GM19372 (cell line): ENCODE results near the gene TMEM125.

Source experiments
- ATAC-seq: cut with Tn5 transposase; IDR thresholded peaks from one replicate; pipeline ENCODE4 v1.9.1; 2021; ENCODE audit warnings: mild to moderate bottlenecking, low read depth, moderate library complexity; ENCODE audit not compliant: unreplicated experiment

Gene TMEM125

DNA sequence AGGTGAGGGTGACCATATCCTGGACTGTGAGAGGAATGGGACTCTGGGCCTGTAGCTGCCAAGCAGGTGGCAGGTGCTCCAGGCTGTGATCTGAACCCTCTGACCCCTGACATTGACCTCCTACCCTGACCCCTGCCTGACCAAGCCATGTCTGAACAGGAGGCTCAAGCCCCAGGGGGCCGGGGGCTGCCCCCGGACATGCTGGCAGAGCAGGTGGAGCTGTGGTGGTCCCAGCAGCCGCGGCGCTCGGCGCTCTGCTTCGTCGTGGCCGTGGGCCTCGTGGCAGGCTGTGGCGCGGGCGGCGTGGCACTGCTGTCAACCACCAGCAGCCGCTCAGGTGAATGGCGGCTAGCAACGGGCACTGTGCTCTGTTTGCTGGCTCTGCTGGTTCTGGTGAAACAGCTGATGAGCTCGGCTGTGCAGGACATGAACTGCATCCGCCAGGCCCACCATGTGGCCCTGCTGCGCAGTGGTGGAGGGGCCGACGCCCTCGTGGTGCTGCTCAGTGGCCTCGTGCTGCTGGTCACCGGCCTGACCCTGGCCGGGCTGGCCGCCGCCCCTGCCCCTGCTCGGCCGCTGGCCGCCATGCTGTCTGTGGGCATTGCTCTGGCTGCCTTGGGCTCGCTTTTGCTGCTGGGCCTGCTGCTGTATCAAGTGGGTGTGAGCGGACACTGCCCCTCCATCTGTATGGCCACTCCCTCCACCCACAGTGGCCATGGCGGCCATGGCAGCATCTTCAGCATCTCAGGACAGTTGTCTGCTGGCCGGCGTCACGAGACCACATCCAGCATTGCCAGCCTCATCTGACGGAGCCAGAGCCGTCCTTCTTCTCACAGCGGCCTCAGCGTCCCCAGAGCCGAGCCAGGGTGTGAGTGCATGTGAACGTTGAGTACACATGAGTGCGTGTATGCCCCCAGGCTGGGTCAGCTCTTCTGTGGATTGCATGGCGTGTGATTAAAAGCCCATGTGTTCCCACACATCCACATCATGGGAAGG, 3.1 kb downstream of the TMEM125 start:
- ATAC-seq = no peak

DNA sequence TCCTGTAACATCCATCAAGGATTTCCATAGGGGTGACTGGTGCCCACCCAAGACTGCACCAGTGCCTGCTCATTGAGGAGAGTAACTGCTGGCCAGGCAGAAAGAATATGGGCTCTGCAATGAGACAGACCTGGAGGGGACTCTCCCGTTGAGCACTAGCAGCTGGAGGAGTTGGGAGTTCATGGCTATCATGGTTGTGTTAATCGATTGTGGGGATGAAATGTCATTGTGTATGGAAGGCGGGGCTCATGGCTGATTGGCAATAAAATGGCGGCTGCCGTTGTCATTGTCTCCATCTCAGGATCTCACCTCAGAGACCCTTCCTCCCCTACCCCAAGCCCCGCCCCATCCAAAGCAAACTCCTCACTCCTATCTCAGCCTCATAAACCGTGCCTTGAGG, 3.9 kb downstream of the TMEM125 start:
- ATAC-seq = no peak

DNA sequence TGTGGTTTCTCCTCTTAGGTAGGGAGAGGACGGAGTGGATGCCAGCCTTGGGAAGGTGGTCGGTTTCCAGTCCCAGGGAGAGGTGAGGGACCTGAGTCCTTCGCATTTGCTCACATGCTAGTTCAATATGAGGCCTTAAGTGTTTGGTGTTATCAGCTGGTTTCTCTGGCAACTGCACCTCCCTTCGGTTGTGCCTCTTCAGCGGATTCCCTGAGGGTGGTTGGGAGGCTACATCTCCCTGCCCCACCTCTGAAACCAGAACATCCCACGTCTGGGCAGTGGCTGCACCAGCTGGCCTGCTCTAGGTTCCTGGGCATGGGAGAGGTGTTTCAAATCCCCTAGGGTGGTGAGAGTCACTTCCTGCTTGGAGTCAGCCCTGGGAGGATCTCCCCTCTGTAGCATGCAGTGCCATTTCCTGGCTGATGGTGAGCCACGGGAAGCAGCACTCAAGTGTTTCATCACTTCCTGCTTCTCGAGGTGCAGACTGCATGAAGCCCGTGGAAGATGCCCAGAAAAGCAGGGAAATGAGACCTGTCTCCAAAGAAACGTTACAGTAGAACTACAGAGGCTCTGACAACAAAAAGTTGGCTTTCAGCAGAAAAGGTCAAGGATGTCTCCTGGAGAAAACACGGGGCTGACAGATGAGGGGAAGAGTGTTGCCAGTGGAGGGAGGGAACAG, 4.5 kb downstream of the TMEM125 start:
- no peak for ATAC-seq

DNA sequence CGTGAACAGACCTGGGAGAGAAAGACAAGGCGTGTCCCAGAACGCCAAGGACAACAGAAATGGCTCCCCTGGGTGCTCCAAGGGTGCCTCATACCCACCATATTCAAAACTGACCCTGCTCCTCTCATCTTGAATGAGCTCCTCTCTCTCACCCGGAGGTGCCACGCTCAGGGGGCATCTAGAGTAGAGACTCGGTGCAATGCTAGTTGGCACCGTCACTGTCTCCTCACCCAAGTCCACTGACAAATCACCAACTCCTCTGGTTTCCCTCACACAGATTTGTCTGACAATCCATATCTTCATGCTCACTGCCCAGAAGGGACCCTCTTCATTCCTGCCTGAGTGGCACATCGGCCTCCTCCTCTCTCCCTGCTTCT, 5.0 kb downstream of the TMEM125 start:
- no peak for ATAC-seq

DNA sequence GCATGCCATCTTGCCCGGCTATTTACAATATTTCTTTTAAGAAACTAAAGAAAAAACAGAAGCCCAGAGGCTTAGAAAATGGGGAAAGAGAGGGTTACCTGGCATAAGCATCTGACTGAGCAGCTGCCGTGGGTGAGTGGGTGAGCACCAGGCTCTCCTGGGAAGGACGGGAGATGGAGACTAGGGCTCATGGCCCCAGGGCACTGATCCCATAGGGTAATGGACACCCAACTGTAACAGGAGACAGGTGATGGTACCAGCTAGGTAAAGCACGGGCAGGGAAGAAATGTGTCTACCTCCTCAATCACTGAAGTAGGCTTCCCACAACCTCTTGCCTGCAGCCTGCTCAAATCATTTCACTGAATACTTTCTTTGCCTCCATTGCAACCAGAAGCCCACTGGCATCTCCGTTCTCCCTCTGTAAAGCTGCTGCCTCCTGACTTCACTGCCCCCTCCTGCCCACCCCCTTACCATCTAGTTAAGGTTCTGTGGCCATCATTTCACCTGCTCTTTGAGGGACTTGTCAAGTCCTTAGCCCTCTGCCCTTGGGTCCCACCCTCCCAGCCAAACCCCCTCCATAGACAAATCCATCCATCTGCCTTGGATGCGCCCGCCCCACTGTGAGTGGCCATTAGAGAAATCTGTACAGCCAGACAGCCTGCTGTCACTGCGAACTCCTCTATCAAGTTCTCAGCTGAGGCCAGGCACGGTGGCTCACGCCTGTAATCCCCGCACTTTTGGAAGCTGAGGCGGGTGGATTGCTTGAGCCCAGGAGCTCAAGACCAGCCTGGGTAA, 6.2 kb downstream of the TMEM125 start:
- ATAC-seq = no peak

DNA sequence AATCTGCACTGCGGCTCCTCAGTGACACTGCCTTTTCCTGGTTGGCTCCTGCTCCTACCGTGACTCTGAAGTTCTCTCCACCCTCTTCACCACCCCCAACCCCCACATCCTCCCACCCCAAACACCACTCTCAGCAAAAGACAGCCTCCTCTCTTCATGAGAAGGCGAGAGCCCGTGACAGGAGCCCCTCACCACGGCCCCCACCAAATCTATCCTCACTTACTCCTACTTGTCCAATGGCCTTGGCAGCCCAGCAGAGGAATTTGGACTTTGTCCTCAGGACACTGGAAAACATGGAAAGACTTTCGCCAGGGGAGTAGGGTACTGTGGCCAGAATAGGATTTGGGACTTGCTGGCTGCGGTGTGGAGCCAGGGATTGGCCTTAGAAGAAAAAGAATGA, 6.9 kb downstream of the TMEM125 start:
- ATAC-seq = no peak

DNA sequence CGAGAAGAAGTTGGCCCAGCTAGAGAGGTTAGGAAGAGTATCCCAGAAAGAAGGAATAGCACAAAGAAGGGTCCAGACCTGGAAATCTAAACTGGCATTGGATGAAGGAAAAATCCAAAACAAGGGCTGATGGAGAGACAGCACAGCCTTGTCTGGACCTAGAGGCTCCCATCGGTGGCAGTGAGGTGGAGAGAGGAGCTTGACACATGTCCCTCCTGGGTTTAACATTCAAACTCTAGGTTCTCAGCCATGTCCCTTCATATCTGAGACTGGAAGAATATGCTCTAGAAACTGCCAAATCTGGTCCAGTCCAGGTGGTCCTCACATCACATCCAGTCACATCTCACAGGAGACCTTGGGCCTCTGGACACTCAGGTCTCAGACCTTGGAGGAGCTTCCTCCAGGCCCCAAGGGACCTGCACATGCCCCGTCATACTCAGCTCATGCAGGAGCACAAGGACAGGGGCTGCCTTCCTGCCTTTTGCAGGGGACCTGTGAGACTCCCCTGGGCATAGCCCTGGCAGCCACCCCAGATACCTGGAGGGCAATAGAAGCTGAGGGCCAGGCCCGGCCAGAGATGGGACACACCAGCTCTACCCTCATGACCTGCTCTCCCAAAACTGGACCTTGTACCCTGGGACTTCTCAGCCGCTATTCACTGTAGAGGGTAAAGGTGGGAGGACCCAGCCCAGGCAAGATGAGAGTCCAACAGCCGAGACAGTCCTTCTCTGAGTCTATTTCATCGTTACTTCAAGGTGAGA, 7.5 kb downstream of the TMEM125 start:
- no peak for ATAC-seq

DNA sequence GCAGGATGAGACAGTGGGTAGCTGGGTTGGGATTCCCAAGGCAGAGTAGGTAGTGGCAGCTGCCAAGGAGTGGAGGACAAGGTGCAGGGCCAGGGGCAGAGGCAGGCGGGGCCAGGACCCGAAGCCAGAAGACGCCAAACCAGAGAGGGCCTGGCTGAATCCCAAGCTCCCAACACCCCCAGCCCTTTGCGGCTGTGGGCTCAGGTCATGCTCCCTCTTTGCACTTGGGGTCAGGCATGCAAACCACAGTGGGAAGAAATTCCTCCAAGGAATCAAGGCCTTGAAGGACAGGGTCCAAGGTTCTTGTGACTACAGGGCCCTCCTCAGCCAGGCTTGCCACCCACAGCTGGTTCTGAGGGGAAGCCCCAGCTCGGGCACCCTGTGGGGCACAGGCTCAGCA, 9.4 kb downstream of the TMEM125 start:
- ATAC-seq = no peak

DNA sequence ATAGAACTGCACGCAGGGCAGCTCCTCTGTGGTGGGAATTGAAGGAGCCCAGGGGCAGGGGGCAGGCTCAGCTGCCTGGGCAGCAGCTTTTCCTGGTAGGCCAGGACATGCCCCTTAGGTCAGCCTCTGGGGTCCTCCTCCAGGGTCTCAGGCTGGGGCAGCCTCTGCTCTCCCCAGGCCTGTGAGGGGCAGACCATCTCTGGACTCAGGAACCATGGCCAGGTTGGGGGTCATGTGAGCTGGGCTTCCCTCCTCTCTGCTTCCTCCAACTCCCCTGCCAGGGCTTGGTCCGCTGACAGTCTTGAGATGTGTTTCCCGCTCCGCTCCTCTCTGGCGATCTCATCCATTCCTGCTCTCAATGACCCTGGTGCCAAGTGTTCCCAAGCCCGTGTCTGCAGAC, 9.9 kb downstream of the TMEM125 start:
- no peak for ATAC-seq

DNA sequence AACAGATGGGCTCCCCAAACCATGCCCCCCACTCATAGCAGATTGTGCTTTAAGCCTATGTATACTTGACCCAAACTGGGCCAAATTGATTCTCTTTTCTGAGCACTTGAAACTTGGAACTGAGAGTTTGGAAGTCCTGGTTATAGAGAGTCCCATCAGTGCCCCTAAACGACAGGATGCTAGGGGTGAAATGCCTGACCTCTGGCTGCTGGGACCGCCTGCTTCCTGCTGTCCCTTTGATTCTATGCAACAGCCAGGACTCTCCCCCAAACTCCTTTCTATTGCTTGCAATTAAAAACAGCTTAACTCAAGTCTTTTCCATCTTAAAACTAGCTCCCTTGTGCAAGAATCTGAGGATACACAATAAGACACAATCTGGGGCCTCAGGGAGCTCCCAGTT, 10.9 kb downstream of the TMEM125 start:
- no peak for ATAC-seq

DNA sequence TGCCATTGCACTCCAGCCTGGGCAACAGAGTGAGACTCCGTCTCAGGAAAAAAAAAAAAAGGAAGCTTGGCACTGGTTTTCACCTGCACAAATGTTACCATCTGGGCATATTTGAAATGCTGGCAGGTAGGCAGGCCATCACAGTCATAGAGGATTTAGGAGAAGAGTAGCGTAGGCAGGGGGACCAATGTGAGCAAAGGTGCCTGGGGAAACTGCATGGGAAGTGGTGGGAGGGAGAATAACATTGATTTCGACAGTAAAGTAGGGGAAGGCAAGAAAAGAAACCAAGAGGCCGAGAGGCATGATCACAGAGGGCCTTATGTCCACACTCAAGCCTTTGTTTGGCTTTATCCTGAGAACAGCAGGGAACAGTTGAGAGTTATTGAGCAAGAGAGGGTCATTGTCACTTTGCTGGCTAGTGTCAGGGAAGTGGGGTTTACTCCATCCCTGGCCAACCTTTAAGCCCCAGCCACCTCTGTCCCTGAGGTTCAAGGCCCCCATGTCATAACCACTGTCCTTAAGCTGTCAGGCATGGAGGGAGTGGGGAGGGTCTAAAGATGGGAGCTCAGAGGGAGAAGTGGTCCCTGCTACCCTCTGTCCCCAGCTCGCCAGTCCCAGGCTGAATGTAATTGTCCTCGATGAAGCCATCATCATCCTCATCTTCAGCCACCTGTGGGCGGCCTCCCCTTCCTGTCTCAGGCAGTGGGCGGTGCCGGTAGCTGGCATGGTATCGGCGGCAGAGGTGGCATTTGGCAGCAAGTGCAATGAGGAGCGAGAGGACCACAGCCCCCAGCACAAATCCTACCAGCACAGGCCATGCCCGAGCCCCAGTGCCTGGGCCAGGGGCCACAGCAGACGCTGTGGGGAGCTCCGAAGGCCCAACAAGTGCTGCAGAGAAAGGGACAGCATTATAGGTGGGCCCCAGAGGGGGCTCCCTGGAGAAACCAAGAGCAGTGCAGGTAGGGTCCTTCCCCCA, 12.7 kb downstream of the TMEM125 start:
- no peak for ATAC-seq

DNA sequence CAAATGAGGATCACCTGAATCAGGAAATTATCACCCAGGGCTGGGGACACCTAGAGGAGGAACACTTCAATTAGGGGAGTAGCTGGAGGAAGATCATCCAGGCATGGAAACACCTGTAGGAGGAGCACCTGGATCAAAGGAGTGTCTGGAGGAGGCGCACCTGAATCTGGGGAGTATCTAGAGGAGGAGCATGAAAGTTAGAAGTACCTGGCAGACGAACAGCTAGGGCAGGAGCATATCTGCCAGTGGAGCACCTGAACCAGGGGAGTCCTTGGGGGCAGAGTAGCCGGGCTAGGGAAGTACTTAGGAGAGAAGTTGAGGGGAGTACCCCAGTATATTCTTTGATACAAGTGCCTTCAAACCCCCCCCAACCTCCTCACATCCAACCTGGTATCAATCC, 14.3 kb downstream of the TMEM125 start:
- ATAC-seq = no peak

DNA sequence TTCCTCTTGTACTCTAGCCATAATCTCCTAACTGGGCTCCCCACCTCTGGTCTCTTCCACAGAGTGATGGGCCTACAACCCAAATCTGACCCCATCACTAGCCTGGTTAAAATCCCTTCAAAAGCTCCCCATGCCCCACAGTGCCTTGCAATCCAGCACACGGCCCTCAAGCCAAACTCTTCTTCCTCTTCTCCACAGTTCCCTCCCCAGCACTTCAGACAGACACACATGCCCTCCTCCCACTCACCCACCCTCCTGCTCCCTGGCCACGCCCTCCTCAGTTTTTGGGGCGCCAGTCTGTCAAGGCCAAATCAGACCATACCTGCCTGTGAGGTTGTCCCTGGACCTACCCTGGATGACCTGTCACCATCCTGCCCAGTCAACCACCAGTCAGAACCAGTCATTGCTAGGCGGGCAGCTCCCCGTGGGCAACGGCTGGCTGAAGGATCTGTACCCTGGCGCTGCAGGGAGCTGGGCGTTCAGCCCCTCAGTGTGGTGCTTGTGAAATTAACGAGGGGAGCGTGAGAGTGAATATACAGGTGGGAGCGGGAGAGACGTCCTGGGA, 14.8 kb downstream of the TMEM125 start:
- no peak for ATAC-seq

DNA sequence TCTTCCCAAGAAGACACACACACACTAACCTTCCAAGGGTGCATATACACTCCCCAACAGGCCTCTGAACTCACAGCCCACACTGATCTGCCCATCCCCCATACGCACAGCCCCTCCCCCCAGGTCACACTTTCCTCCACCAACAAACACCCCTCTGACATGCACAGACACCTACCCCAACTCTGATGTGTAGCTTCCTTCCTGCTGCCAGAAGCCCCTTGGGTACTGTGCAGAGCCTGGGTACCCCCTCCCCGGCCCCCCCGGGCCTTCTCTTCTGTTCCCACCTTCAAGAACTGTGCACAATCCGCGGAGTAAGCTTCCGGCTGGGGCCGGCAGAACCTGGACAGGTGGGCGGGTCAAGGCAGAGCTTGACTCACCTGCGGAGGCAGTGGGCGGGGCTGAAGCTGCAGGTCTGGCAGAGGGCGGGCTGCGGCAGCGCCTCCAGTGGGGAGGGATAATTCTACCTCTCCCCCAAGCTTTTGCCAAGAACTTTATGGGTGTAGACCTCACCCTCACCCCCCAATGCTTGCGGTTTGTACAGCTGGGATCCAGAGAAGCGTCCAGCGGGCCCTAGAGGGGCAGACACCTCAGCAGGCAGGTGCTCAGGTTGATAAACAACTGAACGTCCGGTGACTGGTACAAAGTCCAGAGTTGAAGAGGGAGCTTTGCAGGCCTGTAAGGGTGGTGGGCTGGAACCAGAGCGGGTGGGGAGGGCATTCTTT, 15.6 kb downstream of the TMEM125 start, which contains the start of gene C1orf210:
Gene C1orf210 (minus strand): TSS at position 313 of the 722 bp plus-strand sequence. CDS start 2,311 bp downstream, outside the sequence.
- ATAC-seq = no peak

DNA sequence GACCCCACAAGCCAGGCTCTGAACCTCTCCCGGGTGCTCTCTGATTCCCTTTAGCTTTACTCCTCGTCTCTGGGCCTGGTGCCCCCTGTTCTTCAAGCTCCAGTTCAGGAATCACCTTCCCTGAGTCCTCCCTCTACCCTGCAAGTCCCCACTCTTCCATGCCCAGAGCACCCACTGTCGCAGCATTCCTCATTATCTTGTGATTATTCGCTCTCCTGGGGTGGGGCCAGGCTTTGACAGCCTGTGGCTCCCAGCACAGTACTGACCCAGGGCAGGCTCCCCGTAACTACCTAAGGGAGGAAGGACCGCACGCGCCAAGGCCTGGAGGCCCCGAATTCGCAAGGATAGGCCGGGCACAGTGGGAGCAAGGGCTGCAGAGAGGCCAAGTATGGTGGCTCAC, 16.3 kb downstream of the TMEM125 start:
- no peak for ATAC-seq

DNA sequence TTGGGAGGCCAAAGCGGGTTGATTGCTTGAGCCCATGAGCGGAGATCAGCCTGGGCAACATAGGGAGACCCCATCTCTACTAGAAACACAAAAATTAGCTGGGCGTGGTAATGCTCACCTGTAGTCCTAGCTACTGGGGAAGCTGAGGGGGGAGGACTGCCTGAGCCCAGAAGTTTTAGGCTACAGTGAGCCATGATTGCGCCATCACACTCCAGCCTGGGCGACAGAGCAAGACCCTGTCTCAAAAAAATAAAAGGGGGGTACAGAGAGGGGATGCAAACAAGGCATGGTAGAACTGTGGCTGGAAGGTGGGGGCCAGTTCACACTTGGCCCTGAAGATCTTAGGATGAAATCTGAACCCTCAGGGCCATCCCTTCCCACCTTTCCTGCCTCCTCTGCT, 16.8 kb downstream of the TMEM125 start:
- ATAC-seq = no peak

DNA sequence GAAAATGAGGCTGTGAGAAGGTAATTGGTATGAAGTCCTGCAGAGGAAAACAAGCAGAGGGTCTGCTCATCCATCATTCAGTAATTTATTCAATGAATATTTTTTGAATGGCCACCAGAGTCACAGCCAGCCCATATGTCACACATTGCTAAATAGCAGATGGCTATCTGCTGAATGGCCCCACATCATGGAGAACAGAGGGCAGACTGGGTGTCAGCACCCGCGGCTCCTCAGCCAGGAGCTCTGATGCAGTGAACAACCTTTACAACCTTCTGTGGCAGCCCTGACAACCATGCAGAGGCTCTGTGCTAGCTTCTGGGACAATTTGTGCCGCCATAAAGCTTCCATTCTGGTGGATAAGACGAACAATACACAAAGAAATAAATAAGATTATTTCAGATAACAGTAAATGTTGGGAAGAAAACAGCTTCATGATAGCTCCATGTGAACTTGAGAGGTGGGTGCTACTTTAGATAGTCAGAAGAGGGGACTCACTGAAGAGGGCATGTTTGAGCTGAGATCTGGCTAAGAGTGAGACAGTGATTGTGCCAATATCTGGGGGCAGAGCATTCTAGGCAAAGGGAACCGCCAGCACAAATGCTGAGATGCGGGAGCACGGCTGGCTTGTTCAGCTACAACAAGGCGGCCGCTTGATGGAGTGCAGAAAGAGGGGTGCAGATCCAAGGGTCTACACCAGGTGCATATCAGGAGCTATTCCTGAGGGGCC, 18.4 kb downstream of the TMEM125 start:
- no peak for ATAC-seq
